GOT3 (cell line): Measurements from ENCODE around the gene TLCD2.
"Not testable (repeated sequence)": the region's sequence is repeated elsewhere in the genome, so short reads cannot be mapped to it uniquely, and the experiment has no call there.

Experiments
- DNase-seq: peaks from one replicate; lab custom pipeline; 2025; ENCODE audit warnings: mixed read lengths; lab: John Stamatoyannopoulos, UW

TLCD2 gene

GRCh38 chr17:1686086-1686485, 24.1 kb downstream of the TLCD2 start:
- no peak for DNase-seq

- DNase-seq, result peak; percentile 96
These were observed 25.6 kb downstream of the TLCD2 start, which contains the start of gene PRPF8 for GRCh38 chr17:1684378-1685189. Gene PRPF8 (minus strand): TSS chr17:1684867. CDS start chr17:1684571, 296 bp downstream.

DNA sequence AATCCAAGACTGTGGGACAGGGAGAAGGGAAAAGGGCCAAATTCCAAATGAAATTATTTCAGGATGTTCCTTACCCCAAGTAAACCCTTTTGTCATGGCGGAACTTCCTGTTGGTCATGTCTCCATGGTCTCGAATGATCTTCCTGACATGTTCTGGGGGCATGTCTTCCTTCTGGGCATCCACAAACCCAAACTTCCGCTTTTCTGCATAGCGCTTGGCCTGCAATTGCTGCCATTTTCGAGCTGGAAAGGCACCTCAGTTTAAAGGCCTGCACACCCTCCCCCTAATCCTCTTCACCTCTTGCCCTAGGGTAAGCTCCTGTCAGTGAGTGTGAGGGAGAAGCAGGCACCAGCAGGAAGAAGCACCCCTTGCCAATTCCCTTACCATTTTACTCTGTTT, 26.7 kb downstream of the TLCD2 start:
- DNase-seq, result no peak

GRCh38 chr17:1676401-1676800, 33.8 kb downstream of the TLCD2 start:
- no peak for DNase-seq

- DNase-seq, result no peak
These were observed 37.0 kb downstream of the TLCD2 start for GRCh38 chr17:1673041-1673785.

- DNase-seq, result not testable (repeated sequence)
These were observed 46.2 kb downstream of the TLCD2 start for GRCh38 chr17:1663934-1664333.

GRCh38 chr17:1661045-1661444, 49.1 kb downstream of the TLCD2 start:
- DNase-seq, result no peak

- no peak for DNase-seq
These were observed 52.1 kb downstream of the TLCD2 start for GRCh38 chr17:1658100-1658499.

- DNase-seq, result no peak
These were observed 56.4 kb downstream of the TLCD2 start for GRCh38 chr17:1653735-1654134.

- DNase-seq, result not testable (repeated sequence)
These were observed 57.4 kb downstream of the TLCD2 start for GRCh38 chr17:1652794-1653193.
